ENCODE data around the gene E2F6.

E2F6 gene

GRCh38 chr2:11405599-11406266, 60.2 kb downstream of the E2F6 start:
- Histone ChIP-seq H3K9me3 (ENCODE audit: control insufficient read depth, insufficient read depth, low read depth, low read length) (no peaks in the 10 kb centered on the region), H3K4me1 (ENCODE audit: control insufficient read depth, insufficient read depth, low read length) (no peaks in the 10 kb centered on the region), H3K4me3 (ENCODE audit: low read depth, low read length) (no peak overlapping the region), H3K36me3 (ENCODE audit: control insufficient read depth in 2 of 2, insufficient read depth in 1 of 2, low read length in 2 of 2) (no peaks in the 10 kb centered on the region), H3K27ac (ENCODE audit: extremely low read depth, low read depth, low read length) (no peak overlapping the region)
- ChIA-PET CTCF (interaction anchor here (0.6 to 1.8 kb wide), 8 partner anchors 12 to 282 kb away, joined by 3 to 7 read pairs (median 4); a partner anchor contains a TSS), POLR2A (no interaction called here)
- TF ChIP-seq CTCF (tag by site-specific recombination; IDR thresholded peaks at IDR 0.05) (no peak), ZNF341 (tag by site-specific recombination; IDR thresholded peaks at IDR 0.05; ENCODE audit: low read depth) (no peak), AEBP2 (tag by site-specific recombination; IDR thresholded peaks at IDR 0.05; ENCODE audit: borderline replicate concordance) (no peak), KLF1 (tag by site-specific recombination; IDR thresholded peaks at IDR 0.05) (no peak), ZNF843 (tag by site-specific recombination; IDR thresholded peaks at IDR 0.05) (no peak), ZNF792 (tag by site-specific recombination; IDR thresholded peaks at IDR 0.05) (no peak), SCRT1 (tag by site-specific recombination; IDR thresholded peaks at IDR 0.05; ENCODE audit: borderline replicate concordance) (no peak), ZNF704 (tag by site-specific recombination; IDR thresholded peaks at IDR 0.05) (no peak), SETDB1 (IDR thresholded peaks at IDR 0.05; ENCODE audit: insufficient read length, low read length) (no peak), IKZF3 (tag by site-specific recombination; IDR thresholded peaks at IDR 0.05) (no peak), ZNF639 (tag by site-specific recombination; IDR thresholded peaks at IDR 0.05) (no peak), ZNF221 (tag by site-specific recombination; IDR thresholded peaks at IDR 0.05; ENCODE audit: borderline replicate concordance) (no peak), PRDM2 (tag by site-specific recombination; IDR thresholded peaks at IDR 0.05; ENCODE audit: borderline replicate concordance) (no peak), ZNF23 (tag by site-specific recombination; IDR thresholded peaks at IDR 0.05; ENCODE audit: borderline replicate concordance) (no peak)
- TF ChIP-seq, protein P1, sequence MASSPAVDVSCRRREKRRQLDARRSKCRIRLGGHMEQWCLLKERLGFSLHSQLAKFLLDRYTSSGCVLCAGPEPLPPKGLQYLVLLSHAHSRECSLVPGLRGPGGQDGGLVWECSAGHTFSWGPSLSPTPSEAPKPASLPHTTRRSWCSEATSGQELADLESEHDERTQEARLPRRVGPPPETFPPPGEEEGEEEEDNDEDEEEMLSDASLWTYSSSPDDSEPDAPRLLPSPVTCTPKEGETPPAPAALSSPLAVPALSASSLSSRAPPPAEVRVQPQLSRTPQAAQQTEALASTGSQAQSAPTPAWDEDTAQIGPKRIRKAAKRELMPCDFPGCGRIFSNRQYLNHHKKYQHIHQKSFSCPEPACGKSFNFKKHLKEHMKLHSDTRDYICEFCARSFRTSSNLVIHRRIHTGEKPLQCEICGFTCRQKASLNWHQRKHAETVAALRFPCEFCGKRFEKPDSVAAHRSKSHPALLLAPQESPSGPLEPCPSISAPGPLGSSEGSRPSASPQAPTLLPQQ (tag by site-specific recombination; IDR thresholded peaks at IDR 0.05), result no peak
- TF ChIP-seq, protein P2, sequence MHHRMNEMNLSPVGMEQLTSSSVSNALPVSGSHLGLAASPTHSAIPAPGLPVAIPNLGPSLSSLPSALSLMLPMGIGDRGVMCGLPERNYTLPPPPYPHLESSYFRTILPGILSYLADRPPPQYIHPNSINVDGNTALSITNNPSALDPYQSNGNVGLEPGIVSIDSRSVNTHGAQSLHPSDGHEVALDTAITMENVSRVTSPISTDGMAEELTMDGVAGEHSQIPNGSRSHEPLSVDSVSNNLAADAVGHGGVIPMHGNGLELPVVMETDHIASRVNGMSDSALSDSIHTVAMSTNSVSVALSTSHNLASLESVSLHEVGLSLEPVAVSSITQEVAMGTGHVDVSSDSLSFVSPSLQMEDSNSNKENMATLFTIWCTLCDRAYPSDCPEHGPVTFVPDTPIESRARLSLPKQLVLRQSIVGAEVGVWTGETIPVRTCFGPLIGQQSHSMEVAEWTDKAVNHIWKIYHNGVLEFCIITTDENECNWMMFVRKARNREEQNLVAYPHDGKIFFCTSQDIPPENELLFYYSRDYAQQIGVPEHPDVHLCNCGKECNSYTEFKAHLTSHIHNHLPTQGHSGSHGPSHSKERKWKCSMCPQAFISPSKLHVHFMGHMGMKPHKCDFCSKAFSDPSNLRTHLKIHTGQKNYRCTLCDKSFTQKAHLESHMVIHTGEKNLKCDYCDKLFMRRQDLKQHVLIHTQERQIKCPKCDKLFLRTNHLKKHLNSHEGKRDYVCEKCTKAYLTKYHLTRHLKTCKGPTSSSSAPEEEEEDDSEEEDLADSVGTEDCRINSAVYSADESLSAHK (tag by site-specific recombination; IDR thresholded peaks at IDR 0.05), result no peak
- TF ChIP-seq, protein P3, sequence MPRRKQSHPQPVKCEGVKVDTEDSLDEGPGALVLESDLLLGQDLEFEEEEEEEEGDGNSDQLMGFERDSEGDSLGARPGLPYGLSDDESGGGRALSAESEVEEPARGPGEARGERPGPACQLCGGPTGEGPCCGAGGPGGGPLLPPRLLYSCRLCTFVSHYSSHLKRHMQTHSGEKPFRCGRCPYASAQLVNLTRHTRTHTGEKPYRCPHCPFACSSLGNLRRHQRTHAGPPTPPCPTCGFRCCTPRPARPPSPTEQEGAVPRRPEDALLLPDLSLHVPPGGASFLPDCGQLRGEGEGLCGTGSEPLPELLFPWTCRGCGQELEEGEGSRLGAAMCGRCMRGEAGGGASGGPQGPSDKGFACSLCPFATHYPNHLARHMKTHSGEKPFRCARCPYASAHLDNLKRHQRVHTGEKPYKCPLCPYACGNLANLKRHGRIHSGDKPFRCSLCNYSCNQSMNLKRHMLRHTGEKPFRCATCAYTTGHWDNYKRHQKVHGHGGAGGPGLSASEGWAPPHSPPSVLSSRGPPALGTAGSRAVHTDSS (tag by site-specific recombination; IDR thresholded peaks at IDR 0.05), result no peak

Data from HEK293 (cell line).